HEK293T (cell line): Measurements from ENCODE around the gene VSTM4.

Source experiments
- BHLHE40 ChIP-seq: fragments of 450-650 bp; IDR thresholded peaks from 2 replicates; pipeline ENCODE4 v1.6.1; 2016; ENCODE audit warnings: mild to moderate bottlenecking, moderate library complexity, borderline replicate concordance
- ELF4 ChIP-seq: fragments of 450-650 bp; IDR thresholded peaks from 2 replicates; pipeline ENCODE4 v1.6.1; 2017; ENCODE audit warnings: antibody characterized with exemption
- FOXK2 ChIP-seq: fragments of 450-650 bp; IDR thresholded peaks from 2 replicates; pipeline ENCODE4 v1.6.1; 2016; ENCODE audit warnings: mild to moderate bottlenecking
- FOXM1 ChIP-seq: fragments of 450-650 bp; IDR thresholded peaks from 2 replicates; pipeline ENCODE4 v1.6.1; 2017; ENCODE audit warnings: mild to moderate bottlenecking, borderline replicate concordance
- HDGF ChIP-seq: fragments of 450-650 bp; IDR thresholded peaks from 2 replicates; pipeline ENCODE4 v1.6.1; 2017; ENCODE audit warnings: antibody characterized with exemption, borderline replicate concordance
- L3MBTL2 ChIP-seq: fragments of 450-650 bp; conservative IDR thresholded peaks from 2 replicates; pipeline ENCODE4 v1.6.1; 2016; ENCODE audit warnings: mild to moderate bottlenecking
- NFRKB ChIP-seq: fragments of 450-650 bp; IDR thresholded peaks from 2 replicates; pipeline ENCODE4 v1.6.1; 2016; ENCODE audit warnings: mild to moderate bottlenecking, moderate library complexity
- PKNOX1 ChIP-seq: fragments of 450-650 bp; IDR thresholded peaks from 2 replicates; pipeline ENCODE4 v1.6.1; 2016
- SUZ12 ChIP-seq: fragments of 450-650 bp; IDR thresholded peaks from 2 replicates; pipeline ENCODE4 v1.6.1; 2016; ENCODE audit warnings: mild to moderate bottlenecking

DNA sequence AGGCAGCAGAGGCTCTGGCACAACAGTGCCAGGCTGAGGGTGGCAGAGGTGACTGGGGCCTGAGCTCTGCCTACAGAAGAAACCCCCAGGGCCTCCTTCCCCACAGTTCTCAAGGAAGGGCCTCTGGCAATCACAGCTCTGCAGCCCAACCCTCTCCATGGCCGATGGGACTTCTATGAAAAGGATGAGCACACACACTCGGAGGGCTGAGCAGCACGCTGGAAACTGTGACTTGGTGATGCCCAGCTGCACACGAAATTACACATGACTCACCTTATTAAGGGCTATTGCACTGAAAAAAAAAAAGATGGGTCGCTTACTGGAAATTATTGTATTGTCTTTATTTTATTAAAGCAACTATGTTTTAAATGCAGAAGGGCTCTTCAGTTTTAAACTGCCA is 132.7 kb downstream of the VSTM4 start:
- TF ChIP-seq BHLHE40: no peak
- TF ChIP-seq SUZ12: no peak
- TF ChIP-seq FOXK2: no peak
- no peak for TF ChIP-seq HDGF
- no peak for TF ChIP-seq NFRKB
- no peak for TF ChIP-seq PKNOX1
- no peak for TF ChIP-seq L3MBTL2
- no peak for TF ChIP-seq ELF4
- TF ChIP-seq FOXM1: no peak
